HepG2 (cell line): ENCODE measurements around the gene IFT122. TPM values are rescaled to one million over a fixed set of nuclear protein-coding genes. Genes with fewer than 3 reads are reported as not detected.

ENCODE experiments used
- ATRX ChIP-seq: sonication (generic); formaldehyde crosslinking; IDR thresholded peaks from 2 replicates; pipeline ENCODE4 v1.4.0; 2020; ENCODE audit warnings: missing genetic modification reagents, borderline replicate concordance
- CBX5 ChIP-seq: sonication (generic); formaldehyde crosslinking; IDR thresholded peaks from 2 replicates; pipeline ENCODE4 v1.4.0; 2020; ENCODE audit warnings: missing genetic modification reagents, borderline replicate concordance
- CCDC6 ChIP-seq: sonication (generic); formaldehyde crosslinking; IDR thresholded peaks from 2 replicates; pipeline ENCODE4 v1.8.1; 2022; ENCODE audit warnings: mild to moderate bottlenecking, missing genetic modification reagents, moderate library complexity
- CENPT ChIP-seq: sonication (generic); formaldehyde crosslinking; IDR thresholded peaks from 2 replicates; pipeline ENCODE4 v1.8.0; 2022; ENCODE audit warnings: low read depth, mild to moderate bottlenecking, moderate library complexity, missing genetic modification reagents
- FOXK1 ChIP-seq: sonication (generic); formaldehyde crosslinking; IDR thresholded peaks from 2 replicates; pipeline ENCODE4 v1.4.0; 2020; ENCODE audit warnings: low read depth, missing genetic modification reagents, borderline replicate concordance
- HMGA1 ChIP-seq: sonication (generic); formaldehyde crosslinking; conservative IDR thresholded peaks from 2 replicates; pipeline ENCODE4 v1.4.0; 2020; ENCODE audit warnings: missing genetic modification reagents
- IRF2 ChIP-seq: IDR thresholded peaks from 2 replicates; pipeline ENCODE4 v1.6.1; 2018; ENCODE audit warnings: missing genetic modification reagents, missing compliant biosample characterization
- KLF6 ChIP-seq: IDR thresholded peaks from 2 replicates; pipeline ENCODE4 v1.8.0; 2016; ENCODE audit warnings: missing biosample characterization, missing genetic modification reagents
- MIER2 ChIP-seq: IDR thresholded peaks from 2 replicates; pipeline ENCODE4 v1.6.1; 2016; ENCODE audit warnings: missing biosample characterization, missing genetic modification reagents
- MTA3 ChIP-seq: sonication (generic); formaldehyde crosslinking; IDR thresholded peaks from 2 replicates; pipeline ENCODE4 v1.4.0; 2020; ENCODE audit warnings: missing genetic modification reagents
- MXD4 ChIP-seq: IDR thresholded peaks from 2 replicates; pipeline ENCODE4 v1.6.1; 2016; ENCODE audit warnings: mild to moderate bottlenecking, missing biosample characterization, missing genetic modification reagents
- MYC ChIP-seq: sonication (generic); formaldehyde crosslinking; IDR thresholded peaks from 2 replicates; pipeline ENCODE4 v1.9.0; 2021; ENCODE audit warnings: missing genetic modification reagents, borderline replicate concordance
- PRPF4 ChIP-seq: fragments of 200-400 bp; formaldehyde crosslinking; IDR thresholded peaks from 2 replicates; pipeline ENCODE4 v1.6.1; 2016; ENCODE audit warnings: low read length, low read depth; ENCODE audit not compliant: poor library complexity, severe bottlenecking
- SALL1 ChIP-seq: sonication (generic); formaldehyde crosslinking; IDR thresholded peaks from 2 replicates; pipeline ENCODE4 v1.8.0; 2022; ENCODE audit warnings: mild to moderate bottlenecking, missing genetic modification reagents
- SRSF9 ChIP-seq: fragments of 200-400 bp; formaldehyde crosslinking; IDR thresholded peaks from 2 replicates; pipeline ENCODE4 v1.6.1; 2018; ENCODE audit warnings: borderline replicate concordance, mild to moderate bottlenecking, low read depth, low read length; ENCODE audit not compliant: insufficient read depth, poor library complexity, severe bottlenecking
- TBP ChIP-seq: sonication (generic); formaldehyde crosslinking; IDR thresholded peaks from 2 replicates; pipeline ENCODE4 v1.5.0; 2020; ENCODE audit warnings: missing genetic modification reagents
- TCF12 ChIP-seq, 2 experiments: fragments of 450-650 bp in 1 of 2; sonication (generic) in 1 of 2; formaldehyde crosslinking in 1 of 2; IDR thresholded peaks; 2 replicates each; pipeline versions ENCODE4 v1.6.1 to v1.8.0; 2017 to 2022; ENCODE audit warnings: antibody characterized with exemption in 1 of 2, mild to moderate bottlenecking in 1 of 2, missing genetic modification reagents in 1 of 2, moderate library complexity in 1 of 2
- ZBTB38 ChIP-seq: sonication (generic); formaldehyde crosslinking; IDR thresholded peaks from 2 replicates; pipeline ENCODE4 v1.5.1; 2020; ENCODE audit warnings: mild to moderate bottlenecking, missing genetic modification reagents
- ZFP90 ChIP-seq: sonication (generic); formaldehyde crosslinking; IDR thresholded peaks from 2 replicates; pipeline ENCODE4 v1.8.0; 2022; ENCODE audit warnings: missing genetic modification reagents, mild to moderate bottlenecking, inconsistent platforms, borderline replicate concordance
- ZFX ChIP-seq: sonication (generic); formaldehyde crosslinking; IDR thresholded peaks from 2 replicates; pipeline ENCODE4 v1.4.0; 2020; ENCODE audit warnings: mild to moderate bottlenecking, low read depth, missing genetic modification reagents, moderate library complexity
- ZMAT3 ChIP-seq: sonication (generic); formaldehyde crosslinking; conservative IDR thresholded peaks from 2 replicates; pipeline ENCODE4 v1.7.0; 2021; ENCODE audit warnings: missing genetic modification reagents
- ZNF329 ChIP-seq: sonication (generic); formaldehyde crosslinking; IDR thresholded peaks from 2 replicates; pipeline ENCODE4 v1.9.0; 2021; ENCODE audit warnings: low read depth, mild to moderate bottlenecking, missing genetic modification reagents
- ZNF460 ChIP-seq: sonication (generic); formaldehyde crosslinking; IDR thresholded peaks from 2 replicates; pipeline ENCODE4 v1.5.1; 2020; ENCODE audit warnings: missing genetic modification reagents, mild to moderate bottlenecking, borderline replicate concordance
- ZNF530 ChIP-seq: sonication (generic); formaldehyde crosslinking; IDR thresholded peaks from 2 replicates; pipeline ENCODE4 v1.5.0; 2020; ENCODE audit warnings: low read depth, mild to moderate bottlenecking, missing genetic modification reagents
- ZNF557 ChIP-seq: sonication (generic); formaldehyde crosslinking; IDR thresholded peaks from 2 replicates; pipeline ENCODE4 v1.4.0; 2020; ENCODE audit warnings: missing genetic modification reagents
- ZNF562 ChIP-seq: sonication (generic); formaldehyde crosslinking; IDR thresholded peaks from 2 replicates; pipeline ENCODE4 v1.8.0; 2022; ENCODE audit warnings: missing genetic modification reagents, borderline replicate concordance
- ZNF567 ChIP-seq: sonication (generic); formaldehyde crosslinking; IDR thresholded peaks from 2 replicates; pipeline ENCODE4 v1.8.1; 2023; ENCODE audit warnings: mild to moderate bottlenecking, missing genetic modification reagents, borderline replicate concordance
- ZNF660 ChIP-seq: sonication (generic); formaldehyde crosslinking; IDR thresholded peaks from 2 replicates; pipeline ENCODE4 v1.5.1; 2020; ENCODE audit warnings: mild to moderate bottlenecking, low read depth, missing genetic modification reagents, borderline replicate concordance
- ZNF724P ChIP-seq: sonication (generic); formaldehyde crosslinking; IDR thresholded peaks from 2 replicates; pipeline ENCODE4 v1.8.0; 2022; ENCODE audit warnings: missing genetic modification reagents, borderline replicate concordance
- ZNF841 ChIP-seq: sonication (generic); formaldehyde crosslinking; IDR thresholded peaks from 2 replicates; pipeline ENCODE4 v1.8.1; 2023; ENCODE audit warnings: missing genetic modification reagents, borderline replicate concordance
- ZNF878 ChIP-seq: sonication (generic); formaldehyde crosslinking; IDR thresholded peaks from 2 replicates; pipeline ENCODE4 v1.8.1; 2023; ENCODE audit warnings: mild to moderate bottlenecking, missing genetic modification reagents, moderate library complexity
- polyA plus RNA-seq, 8 experiments: library from polyadenylated mRNA; depleted of rRNA in 3 of 8; stranded (reverse) in 7 of 8; unstranded in 1 of 8; fragments of >200 nt; fragmentation: Illumina TruSeq in 4 of 8; extraction: Trizol in 4 of 8; gene quantifications; 2 replicates each; pipeline versions ENCODE4 v1.2.1 to v1.2.3, GENCODE V29; 2011 to 2016; ENCODE audit warnings: low read depth in 4 of 8, missing spikeins in 1 of 8, mixed read lengths in 1 of 8; ENCODE audit not compliant: insufficient read depth in 1 of 8
- total RNA-seq, 5 experiments: library from RNA; depleted of rRNA; stranded (reverse); fragments of >200 nt; fragmentation: Illumina TruSeq; extraction: Trizol; gene quantifications; 2 replicates each; pipeline ENCODE4 v1.2.3, GENCODE V29; 2016; ENCODE audit warnings: low read depth in 1 of 5
- TF ChIP-seq, protein P1 (sequence below): sonication (generic); formaldehyde crosslinking; IDR thresholded peaks from 2 replicates; pipeline ENCODE4 v1.4.0; 2020; ENCODE audit warnings: mild to moderate bottlenecking, missing genetic modification reagents

The IFT122 gene
- total and polyA plus RNA-seq, 2 of the 13 experiments (the other 11 are each of a cell fraction or from before 2014, with no cell fraction given) = 10.1 to 10.3 TPM

DNA sequence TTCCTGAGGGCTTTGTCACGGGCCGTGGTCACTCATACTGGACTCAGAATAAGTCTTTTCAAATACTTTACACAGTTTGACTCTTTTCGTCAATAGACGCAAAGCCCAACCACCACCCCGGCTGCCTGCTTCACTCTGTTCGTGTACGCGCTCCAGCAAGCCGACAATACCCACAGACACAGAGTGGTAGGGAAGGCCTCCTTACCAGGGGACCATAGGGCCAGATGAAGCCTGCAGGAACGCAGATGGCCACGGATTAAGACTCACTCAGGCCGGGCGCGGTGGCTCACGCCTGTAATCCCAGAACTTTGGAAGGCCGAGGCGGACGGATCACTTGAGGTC lies 41.2 kb upstream of the IFT122 start (continued):
- TF ChIP-seq, protein P1, sequence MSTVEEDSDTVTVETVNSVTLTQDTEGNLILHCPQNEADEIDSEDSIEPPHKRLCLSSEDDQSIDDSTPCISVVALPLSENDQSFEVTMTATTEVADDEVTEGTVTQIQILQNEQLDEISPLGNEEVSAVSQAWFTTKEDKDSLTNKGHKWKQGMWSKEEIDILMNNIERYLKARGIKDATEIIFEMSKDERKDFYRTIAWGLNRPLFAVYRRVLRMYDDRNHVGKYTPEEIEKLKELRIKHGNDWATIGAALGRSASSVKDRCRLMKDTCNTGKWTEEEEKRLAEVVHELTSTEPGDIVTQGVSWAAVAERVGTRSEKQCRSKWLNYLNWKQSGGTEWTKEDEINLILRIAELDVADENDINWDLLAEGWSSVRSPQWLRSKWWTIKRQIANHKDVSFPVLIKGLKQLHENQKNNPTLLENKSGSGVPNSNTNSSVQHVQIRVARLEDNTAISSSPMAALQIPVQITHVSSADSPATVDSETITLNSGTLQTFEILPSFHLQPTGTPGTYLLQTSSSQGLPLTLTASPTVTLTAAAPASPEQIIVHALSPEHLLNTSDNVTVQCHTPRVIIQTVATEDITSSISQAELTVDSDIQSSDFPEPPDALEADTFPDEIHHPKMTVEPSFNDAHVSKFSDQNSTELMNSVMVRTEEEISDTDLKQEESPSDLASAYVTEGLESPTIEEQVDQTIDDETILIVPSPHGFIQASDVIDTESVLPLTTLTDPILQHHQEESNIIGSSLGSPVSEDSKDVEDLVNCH (CRISPR knock-in tag) = no peak
- TF ChIP-seq PRPF4 (no peak), MYC (CRISPR knock-in tag) (peak; percentile 47; the same call in 1 of the 2 replicates), TBP (no peak), ZNF460 (CRISPR knock-in tag) (no peak), ZFP90 (CRISPR knock-in tag) (0 out of 2 replicates have a peak, but pooled peaks have one; percentile 19), ZNF660 (CRISPR knock-in tag) (no peak), ZMAT3 (CRISPR knock-in tag) (no peak), ZBTB38 (CRISPR knock-in tag) (no peak), MTA3 (CRISPR knock-in tag) (no peak), ZNF878 (CRISPR knock-in tag) (no peak), SALL1 (CRISPR knock-in tag) (no peak; the same call in 1 of the 2 replicates), MXD4 (CRISPR knock-in tag) (no peak), IRF2 (CRISPR knock-in tag) (no peak), CCDC6 (no peak), MIER2 (CRISPR knock-in tag) (no peak), KLF6 (no peak), ZNF562 (CRISPR knock-in tag) (no peak), ZNF329 (CRISPR knock-in tag) (no peak), ZNF841 (no peak), HMGA1 (CRISPR knock-in tag) (no peak), ZNF530 (no peak), CBX5 (CRISPR knock-in tag) (no peak), ZNF567 (no peak), CENPT (no peak), ZNF557 (CRISPR knock-in tag) (no peak), ATRX (CRISPR knock-in tag) (no peak), SRSF9 (no peak), FOXK1 (CRISPR knock-in tag) (no peak), ZFX (CRISPR knock-in tag) (peak; percentile 61), ZNF724P (no peak), TCF12 (IDR thresholded peaks at IDR 0.05) (no peak), TCF12 (CRISPR knock-in tag; IDR thresholded peaks at IDR 0.05) (peak; percentile 60; the same call in 1 of the 2 replicates)
